HepG2 (cell line): ENCODE measurements around the gene MINDY2. TPM values are rescaled to one million over a fixed set of nuclear protein-coding genes. Genes with fewer than 3 reads are reported as not detected.

Experiments used
- ATM ChIP-seq: fragments of 450-650 bp; IDR thresholded peaks from 2 replicates; pipeline ENCODE4 v1.7.1; 2017; ENCODE audit warnings: mild to moderate bottlenecking, borderline replicate concordance
- BORCS8-MEF2B ChIP-seq: sonication (generic); formaldehyde crosslinking; IDR thresholded peaks from 2 replicates; pipeline ENCODE4 v1.8.0; 2022; ENCODE audit warnings: mild to moderate bottlenecking, missing genetic modification reagents
- DNMT3B ChIP-seq: conservative IDR thresholded peaks from 2 replicates; pipeline ENCODE4 v1.6.1; 2016; ENCODE audit warnings: missing biosample characterization, control low read depth
- HNRNPLL ChIP-seq: fragments of 200-400 bp; formaldehyde crosslinking; IDR thresholded peaks from 2 replicates; pipeline ENCODE4 v1.6.1; 2017; ENCODE audit warnings: mild to moderate bottlenecking, low read depth, low read length; ENCODE audit not compliant: poor library complexity, severe bottlenecking
- KLF16 ChIP-seq, 2 experiments: sonication (generic) in 1 of 2; formaldehyde crosslinking in 1 of 2; IDR thresholded peaks; 2 replicates each; pipeline versions ENCODE4 v1.6.1 to v1.8.0; 2016 to 2023; ENCODE audit warnings: missing genetic modification reagents in 2 of 2, missing compliant biosample characterization in 1 of 2
- NR2F1 ChIP-seq, 2 experiments: fragments of 450-650 bp in 1 of 2; formaldehyde crosslinking in 1 of 2; IDR thresholded peaks; 2 replicates each; pipeline versions ENCODE4 v1.5.0 to v1.6.1; 2016 to 2020; ENCODE audit warnings: mild to moderate bottlenecking in 1 of 2, missing compliant biosample characterization in 1 of 2, missing genetic modification reagents in 1 of 2, moderate library complexity in 1 of 2
- POLR2G ChIP-seq: fragments of 200-400 bp; formaldehyde crosslinking; IDR thresholded peaks from 2 replicates; pipeline ENCODE4 v1.6.1; 2018; ENCODE audit warnings: mild to moderate bottlenecking, low read depth, low read length, moderate library complexity
- SIX4 ChIP-seq: sonication (generic); formaldehyde crosslinking; IDR thresholded peaks from 2 replicates; pipeline ENCODE4 v1.4.0; 2020; ENCODE audit warnings: missing genetic modification reagents
- SP4 ChIP-seq: sonication (generic); formaldehyde crosslinking; IDR thresholded peaks from 2 replicates; pipeline ENCODE4 v1.8.1; 2023; ENCODE audit warnings: mild to moderate bottlenecking, missing genetic modification reagents
- SPEN ChIP-seq: sonication (generic); formaldehyde crosslinking; IDR thresholded peaks from 2 replicates; pipeline ENCODE4 v1.5.1; 2020; ENCODE audit warnings: low read depth, mild to moderate bottlenecking, missing genetic modification reagents
- TP53 ChIP-seq: sonication (generic); formaldehyde crosslinking; conservative IDR thresholded peaks from 2 replicates; pipeline ENCODE4 v1.4.0; 2020; ENCODE audit warnings: missing genetic modification reagents
- ZNF644 ChIP-seq: IDR thresholded peaks from 2 replicates; pipeline ENCODE4 v1.6.1; 2016; ENCODE audit warnings: low read depth
- ZNF879 ChIP-seq: sonication (generic); formaldehyde crosslinking; IDR thresholded peaks from 2 replicates; pipeline ENCODE4 v1.8.1; 2023; ENCODE audit warnings: missing genetic modification reagents
- ZSCAN20 ChIP-seq: sonication (generic); formaldehyde crosslinking; IDR thresholded peaks from 2 replicates; pipeline ENCODE4 v1.4.0; 2020; ENCODE audit warnings: missing genetic modification reagents, mild to moderate bottlenecking, borderline replicate concordance
- polyA plus RNA-seq, 8 experiments: library from polyadenylated mRNA; depleted of rRNA in 3 of 8; stranded (reverse) in 7 of 8; unstranded in 1 of 8; fragments of >200 nt; fragmentation: Illumina TruSeq in 4 of 8; extraction: Trizol in 4 of 8; gene quantifications; 2 replicates each; pipeline versions ENCODE4 v1.2.1 to v1.2.3, GENCODE V29; 2011 to 2016; ENCODE audit warnings: low read depth in 4 of 8, missing spikeins in 1 of 8, mixed read lengths in 1 of 8; ENCODE audit not compliant: insufficient read depth in 1 of 8
- total RNA-seq, 5 experiments: library from RNA; depleted of rRNA; stranded (reverse); fragments of >200 nt; fragmentation: Illumina TruSeq; extraction: Trizol; gene quantifications; 2 replicates each; pipeline ENCODE4 v1.2.3, GENCODE V29; 2016; ENCODE audit warnings: low read depth in 1 of 5
- TF ChIP-seq, protein P1 (sequence below): IDR thresholded peaks from 2 replicates; pipeline ENCODE4 v1.6.1; 2016; ENCODE audit warnings: low read depth, missing genetic modification reagents, missing compliant biosample characterization
- TF ChIP-seq, protein P2 (sequence below): sonication (generic); formaldehyde crosslinking; IDR thresholded peaks from 2 replicates; pipeline ENCODE4 v1.4.0; 2020; ENCODE audit warnings: mild to moderate bottlenecking, missing genetic modification reagents
- TF ChIP-seq, protein P3 (sequence below): sonication (generic); formaldehyde crosslinking; IDR thresholded peaks from 2 replicates; pipeline ENCODE4 v1.5.0; 2020; ENCODE audit warnings: mild to moderate bottlenecking, missing genetic modification reagents
- TF ChIP-seq, protein P4 (sequence below): IDR thresholded peaks from 2 replicates; pipeline ENCODE4 v1.6.1; 2016; ENCODE audit warnings: low read depth
- TF ChIP-seq, protein P5 (sequence below): sonication (generic); formaldehyde crosslinking; IDR thresholded peaks from 2 replicates; pipeline ENCODE4 v1.5.0; 2020; ENCODE audit warnings: missing genetic modification reagents, mild to moderate bottlenecking, borderline replicate concordance

The MINDY2 gene
- total and polyA plus RNA-seq, 2 of the 13 experiments (the other 11 are each of a cell fraction or from before 2014, with no cell fraction given), result 7.2 to 12.6 TPM

DNA sequence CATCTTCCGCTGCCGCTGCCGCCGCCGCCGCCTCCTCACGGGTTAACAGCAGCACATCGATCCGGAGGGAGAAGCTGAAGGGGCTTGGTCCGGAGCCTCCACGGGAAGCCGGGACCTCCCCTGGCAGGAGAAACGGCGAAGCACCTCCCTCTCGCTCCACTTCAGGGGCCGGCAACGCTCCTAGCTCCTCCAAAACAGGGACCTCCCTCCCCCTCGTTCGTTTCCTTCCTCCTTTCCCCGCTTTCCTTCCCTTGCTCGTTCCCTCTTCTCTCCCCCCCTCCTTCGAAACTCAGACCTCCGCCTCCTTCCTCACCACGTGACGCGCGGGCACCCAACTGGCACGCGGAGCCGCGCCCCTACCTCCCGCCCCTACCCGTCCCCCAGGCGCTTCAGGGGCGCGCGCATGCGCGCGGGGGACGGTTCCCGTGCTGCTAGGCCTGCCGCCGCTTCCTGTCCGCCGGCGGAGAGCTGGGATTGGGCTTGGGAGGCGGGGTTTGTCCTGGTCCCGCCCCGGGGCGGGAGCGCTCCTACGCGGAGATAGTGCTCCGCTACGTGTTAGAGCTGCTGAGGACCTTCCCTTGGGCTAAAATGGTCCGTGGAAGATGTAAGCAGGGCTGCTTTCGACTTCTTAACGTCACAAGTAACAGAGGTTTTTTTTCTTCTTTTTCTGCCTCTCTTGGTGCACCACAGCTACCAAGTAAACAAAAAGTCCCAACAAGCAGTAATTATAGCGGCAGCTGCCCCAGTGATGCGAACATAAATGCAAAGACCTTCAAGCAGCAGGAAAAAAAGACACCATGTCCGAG is 21.4 kb upstream of the MINDY2 start, which contains the start of gene ADAM10 (continued):
- TF ChIP-seq, protein P1, sequence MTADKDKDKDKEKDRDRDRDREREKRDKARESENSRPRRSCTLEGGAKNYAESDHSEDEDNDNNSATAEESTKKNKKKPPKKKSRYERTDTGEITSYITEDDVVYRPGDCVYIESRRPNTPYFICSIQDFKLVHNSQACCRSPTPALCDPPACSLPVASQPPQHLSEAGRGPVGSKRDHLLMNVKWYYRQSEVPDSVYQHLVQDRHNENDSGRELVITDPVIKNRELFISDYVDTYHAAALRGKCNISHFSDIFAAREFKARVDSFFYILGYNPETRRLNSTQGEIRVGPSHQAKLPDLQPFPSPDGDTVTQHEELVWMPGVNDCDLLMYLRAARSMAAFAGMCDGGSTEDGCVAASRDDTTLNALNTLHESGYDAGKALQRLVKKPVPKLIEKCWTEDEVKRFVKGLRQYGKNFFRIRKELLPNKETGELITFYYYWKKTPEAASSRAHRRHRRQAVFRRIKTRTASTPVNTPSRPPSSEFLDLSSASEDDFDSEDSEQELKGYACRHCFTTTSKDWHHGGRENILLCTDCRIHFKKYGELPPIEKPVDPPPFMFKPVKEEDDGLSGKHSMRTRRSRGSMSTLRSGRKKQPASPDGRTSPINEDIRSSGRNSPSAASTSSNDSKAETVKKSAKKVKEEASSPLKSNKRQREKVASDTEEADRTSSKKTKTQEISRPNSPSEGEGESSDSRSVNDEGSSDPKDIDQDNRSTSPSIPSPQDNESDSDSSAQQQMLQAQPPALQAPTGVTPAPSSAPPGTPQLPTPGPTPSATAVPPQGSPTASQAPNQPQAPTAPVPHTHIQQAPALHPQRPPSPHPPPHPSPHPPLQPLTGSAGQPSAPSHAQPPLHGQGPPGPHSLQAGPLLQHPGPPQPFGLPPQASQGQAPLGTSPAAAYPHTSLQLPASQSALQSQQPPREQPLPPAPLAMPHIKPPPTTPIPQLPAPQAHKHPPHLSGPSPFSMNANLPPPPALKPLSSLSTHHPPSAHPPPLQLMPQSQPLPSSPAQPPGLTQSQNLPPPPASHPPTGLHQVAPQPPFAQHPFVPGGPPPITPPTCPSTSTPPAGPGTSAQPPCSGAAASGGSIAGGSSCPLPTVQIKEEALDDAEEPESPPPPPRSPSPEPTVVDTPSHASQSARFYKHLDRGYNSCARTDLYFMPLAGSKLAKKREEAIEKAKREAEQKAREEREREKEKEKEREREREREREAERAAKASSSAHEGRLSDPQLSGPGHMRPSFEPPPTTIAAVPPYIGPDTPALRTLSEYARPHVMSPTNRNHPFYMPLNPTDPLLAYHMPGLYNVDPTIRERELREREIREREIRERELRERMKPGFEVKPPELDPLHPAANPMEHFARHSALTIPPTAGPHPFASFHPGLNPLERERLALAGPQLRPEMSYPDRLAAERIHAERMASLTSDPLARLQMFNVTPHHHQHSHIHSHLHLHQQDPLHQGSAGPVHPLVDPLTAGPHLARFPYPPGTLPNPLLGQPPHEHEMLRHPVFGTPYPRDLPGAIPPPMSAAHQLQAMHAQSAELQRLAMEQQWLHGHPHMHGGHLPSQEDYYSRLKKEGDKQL (CRISPR knock-in tag), result no peak
- TF ChIP-seq KLF16 (CRISPR knock-in tag; IDR thresholded peaks at IDR 0.05) (no peak; a peak in 1 of 4 replicates), ZNF879 (CRISPR knock-in tag) (no peak), POLR2G (peak; percentile 73), BORCS8-MEF2B (peak; percentile 41; the same call in 1 of the 2 replicates), ZSCAN20 (CRISPR knock-in tag) (no peak), HNRNPLL (peak; percentile 66), DNMT3B (CRISPR knock-in tag) (peak; percentile 66; the same call in 1 of the 2 replicates), TP53 (CRISPR knock-in tag) (no peak), SPEN (CRISPR knock-in tag) (0 out of 2 replicates have a peak, but pooled peaks have one; percentile 61), ATM (no peak), SP4 (CRISPR knock-in tag) (peak; percentile 89; the same call in 1 of the 2 replicates), ZNF644 (CRISPR knock-in tag) (no peak), NR2F1 (CRISPR knock-in tag; IDR thresholded peaks at IDR 0.05) (no peak), SIX4 (CRISPR knock-in tag) (no peak)
- TF ChIP-seq, protein P2, sequence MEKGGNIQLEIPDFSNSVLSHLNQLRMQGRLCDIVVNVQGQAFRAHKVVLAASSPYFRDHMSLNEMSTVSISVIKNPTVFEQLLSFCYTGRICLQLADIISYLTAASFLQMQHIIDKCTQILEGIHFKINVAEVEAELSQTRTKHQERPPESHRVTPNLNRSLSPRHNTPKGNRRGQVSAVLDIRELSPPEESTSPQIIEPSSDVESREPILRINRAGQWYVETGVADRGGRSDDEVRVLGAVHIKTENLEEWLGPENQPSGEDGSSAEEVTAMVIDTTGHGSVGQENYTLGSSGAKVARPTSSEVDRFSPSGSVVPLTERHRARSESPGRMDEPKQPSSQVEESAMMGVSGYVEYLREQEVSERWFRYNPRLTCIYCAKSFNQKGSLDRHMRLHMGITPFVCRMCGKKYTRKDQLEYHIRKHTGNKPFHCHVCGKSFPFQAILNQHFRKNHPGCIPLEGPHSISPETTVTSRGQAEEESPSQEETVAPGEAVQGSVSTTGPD (CRISPR knock-in tag), result no peak
- TF ChIP-seq, protein P3, sequence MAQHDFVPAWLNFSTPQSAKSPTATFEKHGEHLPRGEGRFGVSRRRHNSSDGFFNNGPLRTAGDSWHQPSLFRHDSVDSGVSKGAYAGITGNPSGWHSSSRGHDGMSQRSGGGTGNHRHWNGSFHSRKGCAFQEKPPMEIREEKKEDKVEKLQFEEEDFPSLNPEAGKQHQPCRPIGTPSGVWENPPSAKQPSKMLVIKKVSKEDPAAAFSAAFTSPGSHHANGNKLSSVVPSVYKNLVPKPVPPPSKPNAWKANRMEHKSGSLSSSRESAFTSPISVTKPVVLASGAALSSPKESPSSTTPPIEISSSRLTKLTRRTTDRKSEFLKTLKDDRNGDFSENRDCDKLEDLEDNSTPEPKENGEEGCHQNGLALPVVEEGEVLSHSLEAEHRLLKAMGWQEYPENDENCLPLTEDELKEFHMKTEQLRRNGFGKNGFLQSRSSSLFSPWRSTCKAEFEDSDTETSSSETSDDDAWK (CRISPR knock-in tag), result no peak
- TF ChIP-seq, protein P4, sequence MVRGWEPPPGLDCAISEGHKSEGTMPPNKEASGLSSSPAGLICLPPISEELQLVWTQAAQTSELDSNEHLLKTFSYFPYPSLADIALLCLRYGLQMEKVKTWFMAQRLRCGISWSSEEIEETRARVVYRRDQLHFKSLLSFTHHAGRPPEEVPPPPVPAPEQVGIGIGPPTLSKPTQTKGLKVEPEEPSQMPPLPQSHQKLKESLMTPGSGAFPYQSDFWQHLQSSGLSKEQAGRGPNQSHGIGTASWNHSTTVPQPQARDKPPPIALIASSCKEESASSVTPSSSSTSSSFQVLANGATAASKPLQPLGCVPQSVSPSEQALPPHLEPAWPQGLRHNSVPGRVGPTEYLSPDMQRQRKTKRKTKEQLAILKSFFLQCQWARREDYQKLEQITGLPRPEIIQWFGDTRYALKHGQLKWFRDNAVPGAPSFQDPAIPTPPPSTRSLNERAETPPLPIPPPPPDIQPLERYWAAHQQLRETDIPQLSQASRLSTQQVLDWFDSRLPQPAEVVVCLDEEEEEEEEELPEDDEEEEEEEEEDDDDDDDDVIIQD (CRISPR knock-in tag), result peak; percentile 42; the same call in 1 of the 2 replicates
- TF ChIP-seq, protein P5, sequence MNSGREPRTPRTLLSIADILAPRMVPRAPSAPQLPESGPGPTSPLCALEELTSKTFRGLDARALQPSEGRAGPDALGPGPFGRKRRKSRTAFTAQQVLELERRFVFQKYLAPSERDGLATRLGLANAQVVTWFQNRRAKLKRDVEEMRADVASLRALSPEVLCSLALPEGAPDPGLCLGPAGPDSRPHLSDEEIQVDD (CRISPR knock-in tag), result no peak
